Activated CD8-positive, alpha-beta memory T cell treated with anti-CD3 and anti-CD28 coated beads, Interleukin-2, amount 50 U/mL, for 4 hours (primary cell): ENCODE data around the gene VTA1.
"Not testable (repeated sequence)": the region's sequence is repeated elsewhere in the genome, so short reads cannot be mapped to it uniquely, and the experiment has no call there.

Source experiments
- DNase-seq: peaks from one replicate; pipeline ENCODE4 v3.0.0-alpha.2; 2020

VTA1 gene

DNA sequence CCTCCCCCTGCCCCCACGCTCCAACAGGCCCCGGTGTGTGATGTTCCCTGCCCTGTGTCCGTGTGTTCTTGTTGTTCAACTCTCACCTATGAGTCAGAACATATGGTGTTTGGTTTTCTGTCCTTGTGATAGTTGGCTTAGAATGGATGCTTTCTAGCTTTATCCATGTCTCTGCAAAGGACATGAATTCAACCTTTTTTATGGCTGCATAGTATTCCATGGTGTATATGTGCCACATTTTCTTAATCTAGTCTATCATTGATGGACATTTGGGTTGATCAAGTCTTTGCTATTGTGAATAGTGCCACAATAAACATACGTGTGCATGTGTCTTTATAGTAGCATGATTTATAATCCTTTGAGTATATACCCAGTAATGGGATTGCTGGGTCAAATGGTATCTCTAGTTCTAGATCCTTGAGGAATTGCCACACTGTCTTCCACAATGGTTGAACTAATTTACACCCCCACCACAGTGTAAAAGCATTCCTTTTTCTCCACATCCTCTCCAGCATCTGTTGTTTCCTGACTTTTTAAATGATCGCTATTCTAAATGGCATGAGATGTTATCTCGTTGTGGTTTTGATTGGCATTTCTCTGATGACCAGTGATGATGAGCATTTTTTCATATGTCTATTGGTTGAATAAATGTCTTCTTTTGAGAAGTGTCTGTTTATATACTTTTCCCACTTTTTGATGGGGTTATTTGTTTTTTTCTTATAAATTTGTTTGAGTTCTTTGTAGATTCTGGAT, 82.6 kb downstream of the VTA1 start:
- not testable (repeated sequence) for DNase-seq

DNA sequence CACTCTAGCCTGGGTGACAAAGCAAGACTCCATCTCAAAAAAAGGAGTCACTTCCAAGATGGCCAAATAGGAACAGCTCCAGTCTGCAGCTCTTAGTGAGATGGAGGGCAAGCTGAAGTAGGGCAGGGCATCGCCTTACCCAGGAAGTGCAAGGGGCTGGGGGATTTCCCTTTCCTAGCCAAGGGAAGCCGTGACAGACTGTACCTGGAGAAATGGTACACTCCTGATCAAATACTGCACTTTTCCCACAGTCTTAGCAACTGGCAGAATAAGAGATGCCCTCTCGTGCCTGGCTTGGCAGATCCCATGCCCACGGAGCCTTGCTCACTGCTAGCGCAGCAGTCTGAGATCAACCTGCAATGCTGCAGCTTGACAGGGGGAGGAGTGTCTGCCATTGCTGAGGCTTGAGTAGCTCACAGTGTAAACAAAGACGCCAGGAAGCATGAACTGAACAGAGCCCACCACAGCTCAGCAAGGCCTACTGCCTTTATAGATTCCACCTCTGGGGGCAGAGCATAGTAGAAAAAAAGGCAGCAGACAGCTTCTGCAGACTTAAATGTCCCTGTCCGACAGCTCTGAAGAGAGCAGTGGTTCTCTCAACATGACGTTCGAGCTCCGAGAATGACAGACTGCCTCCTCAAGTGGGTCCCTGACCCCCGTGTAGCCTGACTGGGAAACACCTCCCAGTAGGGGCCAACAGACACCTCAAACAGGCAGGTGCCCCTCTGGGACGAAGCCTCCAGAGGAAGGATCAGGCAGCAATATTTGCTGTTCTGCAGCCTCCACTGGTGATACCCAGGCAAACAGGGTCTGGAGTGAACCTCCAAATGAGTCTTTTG, 85.4 kb downstream of the VTA1 start:
- peak; percentile 45 for DNase-seq

- no peak for DNase-seq
Measured at GRCh38 chr6:142233945-142234682, 87.1 kb downstream of the VTA1 start.

GRCh38 chr6:142235272-142235671, 88.2 kb downstream of the VTA1 start:
- DNase-seq = no peak

DNA sequence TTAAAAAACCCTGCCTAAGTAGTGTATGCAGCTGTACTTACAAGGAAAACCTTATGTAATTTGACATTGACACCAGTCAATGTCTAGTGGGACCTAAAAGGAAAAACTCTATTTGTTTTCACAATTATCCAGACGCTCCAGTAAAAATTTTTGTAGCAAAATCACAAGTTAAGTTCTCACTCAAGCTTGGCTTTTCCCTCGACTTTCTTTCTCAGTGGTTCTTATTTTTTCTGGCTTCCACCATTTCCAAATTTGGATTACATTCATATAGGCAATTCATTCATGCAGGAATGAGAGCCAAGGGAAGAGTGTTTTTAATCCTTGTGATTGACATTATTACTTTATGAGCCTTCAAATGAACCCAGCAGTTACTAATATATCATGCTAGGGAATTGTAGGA, 88.7 kb downstream of the VTA1 start:
- DNase-seq = no peak

DNA sequence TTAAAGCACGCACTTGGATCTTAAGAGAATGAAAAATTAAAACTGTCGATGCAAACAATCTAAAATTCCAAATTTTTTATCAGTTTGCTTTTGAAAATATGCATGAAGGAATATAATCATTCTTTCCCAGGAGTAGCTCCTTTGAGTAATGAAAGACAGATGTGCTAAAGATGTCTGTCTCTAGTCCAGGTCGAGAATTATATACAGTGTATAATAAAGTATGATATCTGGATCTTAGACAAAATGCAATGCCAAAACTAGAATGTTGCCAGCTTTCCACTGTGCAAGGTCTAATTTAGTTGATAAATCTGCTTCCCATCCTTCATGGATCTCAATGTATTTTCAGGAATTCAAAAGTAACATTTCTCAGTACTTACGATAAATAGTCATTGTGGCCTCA, 89.6 kb downstream of the VTA1 start:
- DNase-seq = no peak

DNA sequence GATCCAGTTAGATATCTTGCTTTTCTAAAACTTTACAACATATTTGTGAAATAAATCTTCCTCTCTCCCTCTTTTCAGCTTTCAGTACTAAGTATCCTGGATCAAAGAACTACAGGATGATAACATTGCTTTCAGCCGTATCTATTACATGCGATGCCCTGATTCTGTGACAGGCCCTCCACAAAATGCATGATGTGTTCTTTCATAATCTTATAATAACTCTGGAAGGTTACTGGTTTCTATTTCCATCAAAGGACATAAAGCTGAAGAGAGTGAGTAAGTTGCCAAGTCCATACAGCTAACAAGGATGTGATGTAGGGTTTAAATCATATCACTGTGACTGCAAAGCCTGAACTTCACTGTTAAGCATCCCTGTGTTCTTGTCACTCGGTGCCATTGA, 91.8 kb downstream of the VTA1 start:
- DNase-seq = no peak

GRCh38 chr6:142240179-142240578, 93.1 kb downstream of the VTA1 start:
- DNase-seq = no peak

DNA sequence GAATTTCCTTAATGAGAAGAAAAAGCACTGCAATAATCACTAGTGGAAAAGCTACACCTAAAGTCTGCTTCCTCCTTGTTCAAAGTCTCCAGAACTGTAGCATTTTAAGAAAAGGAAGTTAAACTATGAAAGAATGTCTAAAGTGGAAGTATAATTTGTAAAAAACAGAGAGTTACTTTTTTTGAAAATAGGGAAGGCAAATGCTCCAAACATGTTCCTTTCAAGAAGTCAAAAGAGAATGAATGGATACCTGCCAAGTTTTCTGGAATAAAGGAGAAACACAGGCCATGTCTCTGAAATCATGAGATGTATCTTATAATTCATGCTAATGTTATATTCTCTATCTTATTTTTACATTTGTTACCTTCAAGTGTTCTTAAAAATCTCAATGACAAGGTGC, 94.0 kb downstream of the VTA1 start:
- DNase-seq = no peak

- DNase-seq = no peak
Measured at GRCh38 chr6:142242269-142242668, 95.2 kb downstream of the VTA1 start.

- DNase-seq = no peak
Measured at GRCh38 chr6:142246960-142247359, 99.9 kb downstream of the VTA1 start.

GRCh38 chr6:142249266-142249665, 102.2 kb downstream of the VTA1 start:
- no peak for DNase-seq

DNA sequence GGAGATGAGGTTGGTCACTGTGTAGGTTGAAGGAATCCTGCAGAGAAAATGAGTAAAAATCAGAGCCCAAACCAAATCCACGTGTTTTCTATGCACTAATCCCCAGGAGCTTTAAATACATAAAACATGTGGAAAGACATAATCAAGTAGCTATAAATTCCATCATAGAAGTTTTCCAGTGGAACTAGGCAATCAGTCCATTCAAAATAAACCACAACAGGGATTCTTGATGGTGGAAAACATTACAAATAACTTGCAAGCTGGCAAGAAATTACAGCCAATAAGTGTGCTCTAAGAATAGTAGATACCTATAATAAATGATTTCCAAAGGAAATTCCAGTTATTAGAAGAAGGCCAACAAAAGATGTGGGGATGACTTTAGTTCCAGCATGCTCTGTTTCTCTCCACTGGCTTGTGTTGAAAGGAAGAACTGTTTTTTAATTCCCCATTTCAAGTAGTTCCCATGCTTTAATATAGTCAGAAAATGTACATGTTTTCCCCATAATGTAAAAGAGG, 104.9 kb downstream of the VTA1 start:
- DNase-seq = no peak

DNA sequence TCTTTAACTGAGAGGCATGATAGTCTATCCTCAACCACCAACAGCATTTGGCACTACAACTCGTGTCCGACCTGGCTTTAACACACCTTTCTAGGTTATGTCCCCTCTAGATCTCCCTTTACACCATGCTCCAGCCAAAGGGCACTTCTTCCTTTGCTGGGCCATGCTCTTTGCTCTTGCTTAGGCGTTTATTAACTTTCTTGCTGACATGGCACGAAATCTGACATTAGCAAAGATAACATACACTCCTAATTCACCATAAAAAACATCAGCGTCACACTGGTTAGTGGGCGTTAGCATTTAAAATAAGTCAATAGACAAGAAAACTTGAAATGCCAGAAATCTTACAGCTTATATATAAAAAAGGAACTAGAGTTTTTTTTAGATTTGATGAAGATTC, 107.5 kb downstream of the VTA1 start:
- no peak for DNase-seq

DNA sequence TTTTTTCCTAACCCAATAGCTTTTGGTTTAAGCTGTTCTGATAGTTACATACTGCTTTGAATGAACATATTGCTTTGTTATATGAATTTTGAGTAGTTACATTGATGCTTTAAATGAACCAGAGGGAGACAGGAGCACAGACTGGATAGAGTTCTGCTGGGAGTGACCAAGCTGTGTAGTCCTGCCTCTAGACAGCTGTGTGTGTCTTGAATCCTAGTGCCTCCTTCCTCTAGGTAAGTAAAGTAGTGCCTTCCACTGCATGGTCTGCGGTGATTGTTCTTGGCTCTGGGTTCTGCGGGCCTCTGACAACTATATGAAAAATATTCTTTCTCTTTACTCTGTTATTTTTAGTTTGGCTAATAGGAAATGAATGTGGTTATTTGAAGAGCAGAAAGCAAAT, 108.7 kb downstream of the VTA1 start:
- DNase-seq = no peak

- no peak for DNase-seq
Measured at GRCh38 chr6:142258305-142258704, 111.2 kb downstream of the VTA1 start.

DNA sequence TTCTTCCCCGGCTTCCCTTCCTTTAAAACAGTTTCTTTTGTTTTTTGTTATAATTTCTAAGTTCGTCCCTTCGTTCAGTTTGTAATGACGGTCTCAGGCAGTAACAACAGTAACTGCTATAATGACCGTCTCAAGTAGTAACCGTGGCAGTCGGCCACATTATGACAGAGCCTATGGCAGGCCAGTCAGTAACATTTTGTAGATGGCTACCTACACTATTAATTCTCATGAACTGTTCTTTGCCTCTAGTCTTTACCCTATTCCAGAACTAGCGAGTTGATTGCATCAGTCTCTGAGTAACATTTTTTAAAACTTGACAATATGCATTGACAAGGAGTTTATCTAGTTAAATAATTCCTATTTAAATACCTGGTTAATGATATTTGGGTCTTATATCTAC, 111.7 kb downstream of the VTA1 start:
- no peak for DNase-seq

DNA sequence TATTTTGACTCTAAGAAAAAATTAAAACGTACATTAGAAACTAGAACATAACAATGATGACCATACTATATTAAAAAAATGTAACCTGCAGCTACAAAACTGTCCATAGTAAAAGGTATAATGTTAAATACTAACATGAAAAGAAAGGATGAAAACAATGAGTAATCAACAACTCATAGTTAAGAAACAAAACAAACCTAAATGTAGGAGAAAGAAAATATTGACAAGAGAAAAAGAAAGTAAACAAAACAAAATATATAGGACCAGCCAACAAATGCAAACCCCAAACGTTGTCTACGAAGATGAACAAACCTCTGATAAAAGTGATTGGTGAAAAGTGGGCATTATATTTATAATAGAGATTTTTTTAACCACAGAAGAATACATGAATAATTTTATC, 113.7 kb downstream of the VTA1 start:
- DNase-seq = no peak

- DNase-seq = no peak
Measured at GRCh38 chr6:142262231-142262630, 115.2 kb downstream of the VTA1 start.

- no peak for DNase-seq
Measured at GRCh38 chr6:142265476-142265875, 118.4 kb downstream of the VTA1 start.

- DNase-seq = no peak
Measured at GRCh38 chr6:142266060-142266459, 119.0 kb downstream of the VTA1 start.

- no peak for DNase-seq
Measured at GRCh38 chr6:142271476-142271875, 124.4 kb downstream of the VTA1 start.
